Kidney capillary endothelial cell (primary cell): ENCODE measurements around the gene EXOC8.
"Not testable (repeated sequence)": the region's sequence is repeated elsewhere in the genome, so short reads cannot be mapped to it uniquely, and the experiment has no call there.

Source experiments
- DNase-seq: peaks from one replicate; pipeline ENCODE4 v3.0.0-alpha.2; 2018; ENCODE audit warnings: low spot score

EXOC8 gene

GRCh38 chr1:231351816-231352215 lies 14.2 kb upstream of the EXOC8 start:
- DNase-seq: peak; percentile 97

DNA sequence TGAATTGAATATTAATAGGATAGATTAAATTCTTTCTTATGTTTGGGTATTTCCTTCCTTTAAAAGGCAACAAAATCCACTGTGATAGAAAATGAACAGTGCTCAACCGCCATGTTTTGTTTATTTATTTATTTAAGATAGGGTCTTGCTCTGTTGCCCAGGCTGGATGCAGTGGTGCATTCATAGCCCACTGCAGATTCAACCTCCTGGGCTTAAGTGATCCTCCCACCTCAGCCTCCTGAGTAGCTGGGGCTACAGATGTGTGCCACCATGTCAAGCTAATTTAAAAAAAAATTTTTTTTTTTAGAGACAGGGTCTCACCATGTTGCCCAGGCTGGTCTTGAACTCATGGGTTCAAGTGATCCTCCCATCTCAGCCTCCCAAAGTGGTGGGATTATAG lies 11.2 kb upstream of the EXOC8 start:
- not testable (repeated sequence) for DNase-seq

DNA sequence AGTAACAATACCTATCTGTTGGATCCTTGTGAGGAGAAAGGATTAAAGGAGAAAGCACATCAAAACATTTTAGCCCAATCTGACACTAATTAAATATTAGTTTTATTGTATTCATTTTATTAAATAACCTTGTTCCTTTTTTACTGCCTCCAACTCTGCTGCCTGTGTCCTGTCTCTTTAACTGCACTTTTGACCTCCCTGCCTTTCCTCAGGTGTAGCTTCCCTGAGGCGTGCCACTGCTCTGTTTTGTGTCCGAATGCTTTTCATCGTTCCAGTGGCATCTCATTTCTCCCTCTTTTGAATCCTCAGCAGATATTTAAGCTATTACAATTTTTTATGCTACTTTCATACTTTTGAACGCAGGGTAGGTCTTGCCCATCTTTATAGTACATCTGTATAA lies 10.8 kb upstream of the EXOC8 start:
- DNase-seq: no peak

DNA sequence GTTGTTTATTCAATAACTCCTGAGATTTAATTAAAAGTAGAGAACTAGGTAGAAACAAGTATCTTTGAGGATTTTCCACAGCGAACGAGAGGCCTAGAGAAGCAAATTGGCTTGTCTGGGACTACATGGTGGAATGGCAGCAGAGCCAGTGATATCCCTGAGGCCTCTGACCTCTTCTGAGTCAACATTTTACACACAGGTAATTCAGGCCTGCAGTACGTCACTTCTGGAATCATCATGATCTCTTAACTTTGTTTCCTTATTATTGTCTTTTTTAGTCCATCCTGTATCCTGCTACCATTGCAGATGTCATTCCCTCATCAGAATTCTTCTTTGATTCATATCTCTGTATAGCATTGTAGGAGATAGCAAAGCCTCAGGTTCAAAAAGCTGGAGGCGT lies 10.3 kb upstream of the EXOC8 start:
- DNase-seq: no peak

GRCh38 chr1:231340328-231341013 lies 2.8 kb upstream of the EXOC8 start:
- DNase-seq: no peak

GRCh38 chr1:231338270-231339128 lies 847 bp upstream of the EXOC8 start, which contains the start of gene SPRTN:
Gene SPRTN (plus strand): TSS chr1:231338293. CDS start chr1:231338384, 91 bp downstream.
- no peak for DNase-seq

GRCh38 chr1:231337043-231337471 lies 595 bp downstream of the EXOC8 start:
- no peak for DNase-seq

GRCh38 chr1:231335663-231336602 lies 1.7 kb downstream of the EXOC8 start:
- DNase-seq: no peak

GRCh38 chr1:231334952-231335351 lies 2.7 kb downstream of the EXOC8 start:
- no peak for DNase-seq

- no peak for DNase-seq
Measured at GRCh38 chr1:231334079-231334666, 3.5 kb downstream of the EXOC8 start.

DNA sequence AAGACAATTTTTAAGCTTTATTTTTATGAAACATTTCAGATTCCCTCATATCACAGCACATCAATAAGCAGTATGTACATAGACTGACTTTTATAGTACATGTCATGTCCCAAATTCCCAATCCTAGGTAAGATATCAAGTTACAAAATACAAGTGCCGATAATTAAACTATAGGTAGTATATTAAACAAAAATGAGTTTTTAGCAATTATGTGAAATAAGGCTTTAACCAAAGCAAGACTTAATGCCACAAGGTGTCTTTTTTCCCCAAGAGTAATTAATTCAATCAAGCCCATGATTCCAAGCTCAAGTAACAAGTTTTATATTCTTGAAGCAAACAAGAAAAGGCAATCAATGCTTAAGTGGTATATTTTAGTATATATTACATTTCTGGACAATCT lies 4.9 kb downstream of the EXOC8 start:
- no peak for DNase-seq

DNA sequence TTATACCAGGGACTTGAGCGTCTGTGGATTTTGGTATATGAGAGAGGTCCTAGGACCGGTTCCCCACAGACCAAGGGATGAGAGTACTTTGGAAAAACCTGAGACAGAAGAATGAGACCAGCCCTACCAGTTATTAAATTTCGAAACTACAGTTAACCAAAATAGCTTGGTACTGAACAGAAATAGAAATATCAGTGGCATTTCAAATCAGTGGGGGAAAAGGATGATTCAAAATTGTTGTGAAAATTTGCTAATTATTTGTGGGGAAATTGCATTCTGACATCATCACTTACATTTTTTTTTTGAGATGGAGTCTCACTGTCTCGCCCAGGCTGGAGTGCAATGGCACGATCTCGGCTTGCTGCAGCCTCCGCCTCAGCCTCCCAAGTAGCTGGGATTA lies 8.2 kb downstream of the EXOC8 start:
- no peak for DNase-seq

DNA sequence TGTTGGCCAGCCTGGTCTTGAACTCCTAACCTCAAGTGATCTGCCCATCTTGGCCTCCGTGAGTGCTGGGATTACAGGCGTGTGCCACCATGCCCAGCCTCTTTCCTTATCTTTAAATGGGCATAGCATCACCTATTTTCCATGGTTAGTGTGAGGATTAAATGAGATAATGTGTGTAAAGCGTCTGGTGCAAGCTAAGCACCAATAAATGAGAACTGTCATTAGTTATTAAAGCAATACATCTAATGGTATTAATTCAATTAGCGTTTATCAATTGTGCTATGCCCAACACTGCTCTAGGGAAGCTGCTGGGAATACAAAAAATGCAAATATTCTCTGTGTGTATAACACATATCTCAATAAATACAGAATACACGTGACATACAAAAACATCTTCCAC lies 10.0 kb downstream of the EXOC8 start:
- no peak for DNase-seq

DNA sequence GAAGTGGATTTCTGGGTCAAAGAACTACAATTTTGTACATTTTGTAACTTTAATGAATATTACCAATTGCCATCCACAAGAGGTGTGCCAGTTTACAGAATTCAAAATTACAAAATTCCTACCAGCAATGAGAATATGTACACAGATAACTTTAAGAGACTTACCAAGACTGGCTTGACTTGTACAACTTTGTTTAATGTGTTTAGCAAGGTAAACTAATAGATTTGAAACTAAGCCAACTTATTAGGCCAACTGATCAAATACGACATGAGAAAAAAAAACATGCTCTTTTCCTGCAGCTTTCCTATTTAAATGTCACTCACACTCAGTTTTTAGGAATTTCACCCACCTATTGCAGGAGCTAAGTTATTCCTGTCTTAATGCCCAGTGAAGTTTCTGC lies 11.4 kb downstream of the EXOC8 start:
- no peak for DNase-seq

GRCh38 chr1:231324660-231325059 lies 13.0 kb downstream of the EXOC8 start:
- DNase-seq: no peak

DNA sequence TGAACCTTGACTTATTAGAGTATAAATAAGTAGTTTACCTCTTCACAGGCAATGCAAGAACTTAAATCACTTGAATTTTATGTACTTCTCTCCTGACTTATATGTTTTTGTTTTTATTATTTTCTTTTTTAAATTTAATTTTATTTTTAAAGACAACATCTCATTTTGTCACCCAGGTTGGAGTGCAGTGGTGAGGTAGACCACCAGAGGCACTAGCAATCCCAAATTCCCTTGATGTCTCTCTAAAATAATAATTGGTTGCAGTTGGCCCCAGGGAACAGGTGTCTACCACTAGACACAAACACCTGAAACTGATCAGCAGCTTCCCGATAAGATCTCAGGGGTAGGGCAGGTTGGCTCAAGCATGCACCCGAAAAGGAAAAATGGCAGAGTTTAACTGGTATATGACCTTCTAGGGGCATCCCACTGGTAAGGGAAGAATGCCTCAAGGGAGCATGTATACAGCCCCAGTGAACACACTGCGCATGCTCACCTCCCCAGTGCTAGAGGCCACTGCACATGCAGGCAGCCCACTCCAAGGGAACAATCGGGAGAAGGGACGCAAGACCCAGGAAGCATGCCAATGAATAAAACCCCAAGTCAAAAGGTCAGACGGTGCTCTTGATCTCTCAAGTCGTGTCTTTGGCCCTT lies 14.6 kb downstream of the EXOC8 start:
- no peak for DNase-seq

GRCh38 chr1:231319080-231319479 lies 18.6 kb downstream of the EXOC8 start:
- DNase-seq: no peak

DNA sequence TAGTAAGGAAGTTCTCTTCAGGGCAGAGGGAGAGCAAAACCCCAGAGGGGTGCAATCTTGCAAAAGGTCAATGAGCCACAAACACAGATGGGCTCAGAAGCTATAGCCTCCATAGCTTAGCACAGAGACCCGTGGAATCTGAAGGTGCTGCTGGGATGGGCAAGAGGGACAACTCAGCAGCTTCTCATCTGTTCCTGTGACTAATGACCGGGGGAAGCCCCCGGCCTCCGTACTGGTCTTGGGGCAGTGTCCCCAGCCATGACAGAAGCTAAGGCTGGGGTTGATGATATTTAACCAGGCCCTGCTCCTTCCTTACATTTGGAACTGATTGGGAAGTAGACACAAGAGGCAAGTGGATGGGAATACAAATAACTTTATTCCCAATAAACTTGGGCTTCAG lies 19.1 kb downstream of the EXOC8 start:
- no peak for DNase-seq

DNA sequence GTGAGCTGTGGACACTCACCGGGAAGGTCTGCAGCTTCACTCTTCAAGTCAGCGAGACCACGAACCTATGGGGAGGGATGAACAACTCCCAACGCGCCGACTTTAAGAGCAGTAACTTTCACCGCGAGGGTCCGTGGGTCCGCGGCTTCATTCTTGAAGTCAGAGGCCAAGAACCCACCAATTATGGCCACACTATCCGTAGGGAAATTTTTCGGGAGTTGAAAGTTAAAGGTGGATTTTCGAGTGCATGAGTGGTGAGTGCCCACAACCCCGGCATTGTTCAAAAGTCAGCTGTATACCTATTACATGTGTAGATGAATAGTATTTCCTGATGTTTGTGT lies 19.7 kb downstream of the EXOC8 start:
- no peak for DNase-seq

GRCh38 chr1:231317306-231318014 lies 20.2 kb downstream of the EXOC8 start:
- DNase-seq: no peak

GRCh38 chr1:231315887-231316286 lies 21.8 kb downstream of the EXOC8 start:
- no peak for DNase-seq
